ENCODE measurements around the gene SLC15A4.

DNA sequence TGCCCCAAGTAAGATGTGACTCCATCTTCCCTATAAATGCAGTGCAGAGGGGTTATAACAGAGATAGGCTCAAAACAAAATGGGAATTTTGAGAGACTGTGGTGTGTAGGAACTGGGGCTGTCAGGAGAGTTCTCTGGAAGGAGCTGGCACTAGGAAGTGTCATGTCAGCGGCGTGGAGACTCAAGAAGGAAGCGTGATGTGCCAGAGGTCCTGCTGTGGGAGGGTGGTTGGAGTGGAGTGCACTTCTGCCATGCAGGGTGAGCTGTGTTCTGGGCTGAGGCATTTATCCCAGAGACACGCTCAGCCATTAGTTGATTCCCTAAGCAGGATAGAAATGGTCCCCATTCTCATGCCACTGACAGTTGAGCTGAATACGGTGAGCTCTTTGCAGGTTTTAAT is 48.5 kb upstream of the SLC15A4 start:
- TF ChIP-seq, protein P1, sequence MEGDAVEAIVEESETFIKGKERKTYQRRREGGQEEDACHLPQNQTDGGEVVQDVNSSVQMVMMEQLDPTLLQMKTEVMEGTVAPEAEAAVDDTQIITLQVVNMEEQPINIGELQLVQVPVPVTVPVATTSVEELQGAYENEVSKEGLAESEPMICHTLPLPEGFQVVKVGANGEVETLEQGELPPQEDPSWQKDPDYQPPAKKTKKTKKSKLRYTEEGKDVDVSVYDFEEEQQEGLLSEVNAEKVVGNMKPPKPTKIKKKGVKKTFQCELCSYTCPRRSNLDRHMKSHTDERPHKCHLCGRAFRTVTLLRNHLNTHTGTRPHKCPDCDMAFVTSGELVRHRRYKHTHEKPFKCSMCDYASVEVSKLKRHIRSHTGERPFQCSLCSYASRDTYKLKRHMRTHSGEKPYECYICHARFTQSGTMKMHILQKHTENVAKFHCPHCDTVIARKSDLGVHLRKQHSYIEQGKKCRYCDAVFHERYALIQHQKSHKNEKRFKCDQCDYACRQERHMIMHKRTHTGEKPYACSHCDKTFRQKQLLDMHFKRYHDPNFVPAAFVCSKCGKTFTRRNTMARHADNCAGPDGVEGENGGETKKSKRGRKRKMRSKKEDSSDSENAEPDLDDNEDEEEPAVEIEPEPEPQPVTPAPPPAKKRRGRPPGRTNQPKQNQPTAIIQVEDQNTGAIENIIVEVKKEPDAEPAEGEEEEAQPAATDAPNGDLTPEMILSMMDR (IDR thresholded peaks at IDR 0.05), result no peak
- TF ChIP-seq JUNB (IDR thresholded peaks at IDR 0.05) (no peak), CHD2 (IDR thresholded peaks at IDR 0.05; ENCODE audit: low read length, partially characterized antibody) (no peak), MAZ (IDR thresholded peaks at IDR 0.05; ENCODE audit: borderline replicate concordance, low read depth, low read length) (no peak), SMC3 (IDR thresholded peaks at IDR 0.05) (no peak), EHF (CRISPR knock-in tag; IDR thresholded peaks at IDR 0.05) (no peak), POLR2A (IDR thresholded peaks at IDR 0.05; ENCODE audit: low read length) (no peak), FOSL2 (IDR thresholded peaks at IDR 0.05) (no peak), FOSL2 (CRISPR knock-in tag; IDR thresholded peaks at IDR 0.05) (no peak), FOXS1 (CRISPR knock-in tag; IDR thresholded peaks at IDR 0.05) (no peak), ZC3H11A (IDR thresholded peaks at IDR 0.05) (no peak), EHMT2 (IDR thresholded peaks at IDR 0.05; ENCODE audit: low read depth) (no peak)
- TF ChIP-seq, protein P2, sequence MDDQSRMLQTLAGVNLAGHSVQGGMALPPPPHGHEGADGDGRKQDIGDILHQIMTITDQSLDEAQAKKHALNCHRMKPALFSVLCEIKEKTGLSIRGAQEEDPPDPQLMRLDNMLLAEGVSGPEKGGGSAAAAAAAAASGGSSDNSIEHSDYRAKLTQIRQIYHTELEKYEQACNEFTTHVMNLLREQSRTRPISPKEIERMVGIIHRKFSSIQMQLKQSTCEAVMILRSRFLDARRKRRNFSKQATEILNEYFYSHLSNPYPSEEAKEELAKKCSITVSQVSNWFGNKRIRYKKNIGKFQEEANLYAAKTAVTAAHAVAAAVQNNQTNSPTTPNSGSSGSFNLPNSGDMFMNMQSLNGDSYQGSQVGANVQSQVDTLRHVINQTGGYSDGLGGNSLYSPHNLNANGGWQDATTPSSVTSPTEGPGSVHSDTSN (IDR thresholded peaks at IDR 0.05), result no peak
- TF ChIP-seq, protein P3, sequence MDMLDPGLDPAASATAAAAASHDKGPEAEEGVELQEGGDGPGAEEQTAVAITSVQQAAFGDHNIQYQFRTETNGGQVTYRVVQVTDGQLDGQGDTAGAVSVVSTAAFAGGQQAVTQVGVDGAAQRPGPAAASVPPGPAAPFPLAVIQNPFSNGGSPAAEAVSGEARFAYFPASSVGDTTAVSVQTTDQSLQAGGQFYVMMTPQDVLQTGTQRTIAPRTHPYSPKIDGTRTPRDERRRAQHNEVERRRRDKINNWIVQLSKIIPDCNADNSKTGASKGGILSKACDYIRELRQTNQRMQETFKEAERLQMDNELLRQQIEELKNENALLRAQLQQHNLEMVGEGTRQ (IDR thresholded peaks at IDR 0.05), result no peak
